Neural progenitor cell (in vitro differentiated cells): ENCODE measurements around the gene HRCT1. TPM values are rescaled to one million over a fixed set of nuclear protein-coding genes. Genes with fewer than 3 reads are reported as not detected.

ENCODE experiments used
- DNase-seq: peaks from one replicate; pipeline ENCODE4 v3.0.0-alpha.2; 2016; ENCODE audit warnings: low spot score
- H2AFZ ChIP-seq: fragments of 200-600 bp; sonication (generic); replicated peaks from 2 replicates; pipeline ENCODE4 v1.6.1; 2016; ENCODE audit warnings: antibody characterized with exemption
- H3F3A ChIP-seq: fragments of 200-600 bp; sonication (generic); 2 replicates; pipeline ENCODE4 v1.6.1; 2016; ENCODE audit warnings: antibody characterized with exemption, low read depth
- H3K27ac ChIP-seq: fragments of 200-600 bp; sonication (generic); 2 replicates; pipeline ENCODE4 v1.5.1; 2016; ENCODE audit warnings: mild to moderate bottlenecking
- H3K27me3 ChIP-seq: fragments of 200-600 bp; sonication (generic); 2 replicates; pipeline ENCODE4 v1.6.1; 2016; ENCODE audit warnings: mild to moderate bottlenecking, moderate library complexity
- H3K36me3 ChIP-seq: fragments of 200-600 bp; sonication (generic); 2 replicates; pipeline ENCODE4 v1.5.1; 2016
- H3K4me1 ChIP-seq: fragments of 200-600 bp; sonication (generic); 2 replicates; pipeline ENCODE4 v1.6.1; 2016; ENCODE audit warnings: mixed run types
- H3K4me2 ChIP-seq: fragments of 200-600 bp; sonication (generic); 2 replicates; pipeline ENCODE4 v1.6.1; 2016
- H3K4me3 ChIP-seq: fragments of 200-600 bp; sonication (generic); 2 replicates; pipeline ENCODE4 v1.5.1; 2016
- H3K79me2 ChIP-seq: fragments of 200-600 bp; sonication (generic); 2 replicates; pipeline ENCODE4 v1.6.1; 2016; ENCODE audit warnings: low read depth
- H3K9ac ChIP-seq: fragments of 200-600 bp; sonication (generic); 2 replicates; pipeline ENCODE4 v1.6.1; 2016
- H3K9me3 ChIP-seq: fragments of 200-600 bp; sonication (generic); 2 replicates; pipeline ENCODE4 v1.5.1; 2016; ENCODE audit warnings: low read depth
- H4K20me1 ChIP-seq: fragments of 200-600 bp; sonication (generic); 2 replicates; pipeline ENCODE4 v1.6.1; 2016; ENCODE audit warnings: low read depth
- H3K27ac Mint-ChIP-seq: 3 replicates; pipeline ENCODE4 v1.8.0; 2021; ENCODE audit warnings: mixed read lengths
- H3K27me3 Mint-ChIP-seq: 2 replicates; pipeline ENCODE4 v1.8.0; 2022; ENCODE audit warnings: low read depth, mild to moderate bottlenecking, inconsistent platforms, moderate library complexity, mixed read lengths; ENCODE audit not compliant: insufficient read depth
- H3K36me3 Mint-ChIP-seq: 3 replicates; pipeline ENCODE4 v1.8.0; 2021; ENCODE audit warnings: mixed read lengths
- H3K4me1 Mint-ChIP-seq: 3 replicates; pipeline ENCODE4 v1.8.0; 2021; ENCODE audit warnings: mixed read lengths
- H3K4me3 Mint-ChIP-seq: 3 replicates; pipeline ENCODE4 v1.8.0; 2021; ENCODE audit warnings: mild to moderate bottlenecking, moderate library complexity, mixed read lengths
- H3K9me3 Mint-ChIP-seq: 3 replicates; pipeline ENCODE4 v1.8.0; 2020; ENCODE audit warnings: mixed read lengths
- EZH2 ChIP-seq: fragments of 200-600 bp; sonication (generic); IDR thresholded peaks from 2 replicates; pipeline ENCODE4 v1.6.1; 2017; ENCODE audit warnings: antibody characterized with exemption, mild to moderate bottlenecking, moderate library complexity
- EZH2phosphoT487 ChIP-seq: fragments of 200-600 bp; sonication (generic); IDR thresholded peaks from 2 replicates; pipeline ENCODE4 v1.6.1; 2017; ENCODE audit warnings: antibody characterized with exemption
- total RNA-seq: library from RNA; depleted of rRNA; stranded (reverse); fragments of >200 nt; gene quantifications from 2 replicates; pipeline ENCODE4 v1.2.3, GENCODE V29; 2015; ENCODE audit warnings: low replicate concordance
- TF ChIP-seq, protein P1 (sequence below): fragments of 200-600 bp; sonication (generic); IDR thresholded peaks from 2 replicates; pipeline ENCODE4 v1.5.1; 2017; ENCODE audit warnings: antibody characterized with exemption, mild to moderate bottlenecking

The HRCT1 gene
- total RNA-seq, 1 donor from 2014 or later = not detected

DNA sequence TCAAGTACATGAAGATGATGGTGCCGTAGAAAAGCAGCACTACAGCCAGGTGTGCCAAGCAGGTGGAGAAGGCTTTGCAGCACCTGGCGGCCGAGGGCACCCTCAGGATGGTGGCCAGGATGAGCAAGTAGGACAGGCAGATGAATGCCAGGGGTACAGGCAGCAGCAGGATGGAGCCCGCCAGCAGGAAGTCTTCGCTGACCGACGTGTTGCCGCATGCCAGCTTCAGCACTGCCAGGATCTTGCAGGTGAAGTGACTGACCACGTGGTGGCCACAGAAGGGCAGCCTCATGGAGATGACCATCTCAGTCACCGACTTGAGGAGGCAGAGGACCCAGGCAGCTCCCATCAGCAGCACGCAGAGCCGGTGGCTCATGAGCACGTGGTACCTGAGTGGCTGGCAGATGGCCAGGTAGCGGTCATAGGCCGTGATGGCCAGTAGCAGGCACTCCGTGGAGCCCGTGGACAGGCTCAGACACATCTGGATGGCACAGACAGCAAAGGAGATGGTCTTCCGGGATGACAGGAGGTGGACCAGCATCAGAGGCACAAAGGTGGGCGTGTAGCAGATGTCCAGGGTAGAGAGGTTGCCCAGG is 36.3 kb upstream of the HRCT1 start:
- Histone ChIP-seq H3K4me2 (no peak overlapping the region), H3K9me3 (no peaks in the 10 kb centered on the region), H3K9ac (no peak overlapping the region), H4K20me1 (no peaks in the 10 kb centered on the region), H2AFZ (no peak overlapping the region), H3K4me3 (no peak overlapping the region), H3K27ac (no peak overlapping the region), H3F3A (no peaks in the 10 kb centered on the region), H3K79me2 (no peaks in the 10 kb centered on the region), H3K27me3 (no peaks in the 10 kb centered on the region), H3K36me3 (no peaks in the 10 kb centered on the region), H3K4me1 (no peaks in the 10 kb centered on the region)
- DNase-seq = no peak
- no peaks in the 10 kb centered on the region for H3K36me3 Mint-ChIP-seq
- no peak overlapping the region for H3K4me3 Mint-ChIP-seq
- no peaks in the 10 kb centered on the region for H3K9me3 Mint-ChIP-seq
- TF ChIP-seq, protein P1, sequence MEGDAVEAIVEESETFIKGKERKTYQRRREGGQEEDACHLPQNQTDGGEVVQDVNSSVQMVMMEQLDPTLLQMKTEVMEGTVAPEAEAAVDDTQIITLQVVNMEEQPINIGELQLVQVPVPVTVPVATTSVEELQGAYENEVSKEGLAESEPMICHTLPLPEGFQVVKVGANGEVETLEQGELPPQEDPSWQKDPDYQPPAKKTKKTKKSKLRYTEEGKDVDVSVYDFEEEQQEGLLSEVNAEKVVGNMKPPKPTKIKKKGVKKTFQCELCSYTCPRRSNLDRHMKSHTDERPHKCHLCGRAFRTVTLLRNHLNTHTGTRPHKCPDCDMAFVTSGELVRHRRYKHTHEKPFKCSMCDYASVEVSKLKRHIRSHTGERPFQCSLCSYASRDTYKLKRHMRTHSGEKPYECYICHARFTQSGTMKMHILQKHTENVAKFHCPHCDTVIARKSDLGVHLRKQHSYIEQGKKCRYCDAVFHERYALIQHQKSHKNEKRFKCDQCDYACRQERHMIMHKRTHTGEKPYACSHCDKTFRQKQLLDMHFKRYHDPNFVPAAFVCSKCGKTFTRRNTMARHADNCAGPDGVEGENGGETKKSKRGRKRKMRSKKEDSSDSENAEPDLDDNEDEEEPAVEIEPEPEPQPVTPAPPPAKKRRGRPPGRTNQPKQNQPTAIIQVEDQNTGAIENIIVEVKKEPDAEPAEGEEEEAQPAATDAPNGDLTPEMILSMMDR = no peak
- TF ChIP-seq EZH2 (no peak), EZH2phosphoT487 (no peak)
- peak overlapping the region; percentile 66 for H3K27ac Mint-ChIP-seq
- H3K4me1 Mint-ChIP-seq = peaks cover 7% of the 10 kb centered on the region
- peaks cover 2% of the 10 kb centered on the region for H3K27me3 Mint-ChIP-seq

DNA sequence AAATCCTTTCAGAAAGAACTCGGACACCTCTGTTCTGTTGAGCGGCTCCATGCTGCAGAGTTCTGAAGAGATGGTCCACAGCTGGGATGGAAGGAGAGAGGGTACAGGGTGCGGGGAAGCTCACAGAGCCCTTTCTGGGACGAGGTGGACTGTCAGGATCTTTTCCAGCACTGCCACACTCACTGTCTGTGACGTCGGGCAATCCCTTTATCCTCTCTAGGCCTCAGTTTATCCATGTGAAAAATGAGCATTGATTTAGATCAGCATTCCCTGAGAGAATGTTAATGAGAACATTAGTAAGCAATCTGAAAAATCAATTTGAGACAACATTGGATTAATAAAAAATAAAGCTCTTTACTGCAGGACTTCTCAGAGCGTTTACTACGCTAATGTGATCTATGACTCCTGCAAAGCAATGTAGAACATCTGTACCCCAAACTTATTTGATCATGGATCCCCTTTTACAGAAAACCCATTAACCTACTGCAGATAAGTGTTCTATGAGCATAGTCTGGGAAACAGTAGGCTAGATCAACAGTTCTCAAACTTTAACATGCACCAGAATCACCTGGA is 35.6 kb upstream of the HRCT1 start, which contains the start of gene OR13J1:
Gene OR13J1 (minus strand): TSS at position 51 of the 573 bp plus-strand sequence. CDS start 0 bp downstream, at position 51.
- no peak for DNase-seq
- no peaks in the 10 kb centered on the region for H3F3A ChIP-seq
- no peak for TF ChIP-seq EZH2
- TF ChIP-seq EZH2phosphoT487 = no peak
- TF ChIP-seq, protein P1 = no peak
- H3K27ac ChIP-seq = no peak within 1 kb of the TSS
- no peaks in the 10 kb centered on the region for H3K4me1 ChIP-seq
- Mint-ChIP-seq H3K9me3 (peaks cover under 1% of the 10 kb centered on the region), H3K27ac (peak within 1 kb of the TSS; percentile 66), H3K27me3 (peaks cover 2% of the 10 kb centered on the region), H3K36me3 (no peaks in the 10 kb centered on the region), H3K4me1 (peaks cover 7% of the 10 kb centered on the region), H3K4me3 (no peak within 1 kb of the TSS)
- no peaks in the 10 kb centered on the region for H3K27me3 ChIP-seq
- no peak within 1 kb of the TSS for H3K4me3 ChIP-seq
- no peak within 1 kb of the TSS for H3K4me2 ChIP-seq
- no peaks in the 10 kb centered on the region for H3K9me3 ChIP-seq
- no peaks in the 10 kb centered on the region for H3K36me3 ChIP-seq
- no peaks in the 10 kb centered on the region for H4K20me1 ChIP-seq
- no peak within 1 kb of the TSS for H3K9ac ChIP-seq
- H3K79me2 ChIP-seq = no peaks in the 10 kb centered on the region
- H2AFZ ChIP-seq = no peak within 1 kb of the TSS

DNA sequence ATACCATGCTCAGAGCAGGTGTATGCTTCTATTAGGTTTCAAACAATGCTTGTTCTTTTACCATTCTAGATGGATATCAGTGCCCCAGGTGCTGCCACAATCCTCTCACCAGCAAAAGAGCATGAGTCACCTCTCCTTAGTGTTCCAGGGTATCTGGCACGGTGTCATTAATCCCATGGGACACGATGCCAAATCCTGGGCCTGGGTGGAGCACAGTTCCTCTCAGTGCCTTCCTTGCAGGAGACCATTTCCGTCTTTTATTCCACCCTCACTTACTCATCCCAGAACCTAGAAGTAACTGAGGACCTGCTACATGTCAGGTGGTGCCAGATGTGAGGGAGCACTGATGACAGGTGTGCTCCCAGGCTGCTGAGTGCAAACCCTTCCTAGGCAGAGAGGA is 34.5 kb upstream of the HRCT1 start:
- Histone ChIP-seq H3K79me2 (no peaks in the 10 kb centered on the region), H3K4me3 (no peak overlapping the region), H3K4me1 (no peaks in the 10 kb centered on the region), H3K36me3 (no peaks in the 10 kb centered on the region), H3K27ac (no peak overlapping the region), H3K9me3 (no peaks in the 10 kb centered on the region), H3K4me2 (no peak overlapping the region), H3K27me3 (no peaks in the 10 kb centered on the region), H3F3A (no peaks in the 10 kb centered on the region), H2AFZ (no peak overlapping the region), H3K9ac (no peak overlapping the region), H4K20me1 (no peaks in the 10 kb centered on the region)
- no peak for DNase-seq
- Mint-ChIP-seq H3K36me3 (no peaks in the 10 kb centered on the region), H3K4me1 (peaks cover 7% of the 10 kb centered on the region), H3K9me3 (peaks cover 8% of the 10 kb centered on the region), H3K27me3 (no peaks in the 10 kb centered on the region), H3K4me3 (no peak overlapping the region), H3K27ac (no peak overlapping the region)
- no peak for TF ChIP-seq EZH2phosphoT487
- no peak for TF ChIP-seq EZH2
- TF ChIP-seq, protein P1 = no peak
